Left ventricle myocardium inferior (tissue), 1 donor: ENCODE data around the gene ZFHX2. TPM values are rescaled to one million over a fixed set of nuclear protein-coding genes. Genes with fewer than 3 reads are reported as not detected.

Source experiments
- DNase-seq: peaks from one replicate; pipeline ENCODE4 v3.0.0-alpha.2; 2020
- H3K27ac ChIP-seq: fragments of 200-600 bp; replicated peaks from 2 replicates; pipeline ENCODE4 v1.8.0; 2021
- H3K27me3 ChIP-seq: fragments of 200-600 bp; 2 replicates; pipeline ENCODE4 v1.8.0; 2021; ENCODE audit warnings: low read depth
- H3K36me3 ChIP-seq: fragments of 200-600 bp; 2 replicates; pipeline ENCODE4 v1.8.0; 2021
- H3K4me1 ChIP-seq: fragments of 200-600 bp; 2 replicates; pipeline ENCODE4 v1.8.0; 2021
- H3K4me3 ChIP-seq: fragments of 200-600 bp; 2 replicates; pipeline ENCODE4 v1.8.0; 2021; ENCODE audit warnings: mild to moderate bottlenecking, moderate library complexity
- H3K9me3 ChIP-seq: fragments of 200-600 bp; replicated peaks from 2 replicates; pipeline ENCODE4 v1.8.0; 2021
- intact Hi-C: fragments of 100-400 bp; cut with micrococcal nuclease; formaldehyde crosslinking; loops from one replicate; pipeline ENCODE4 v1.11.0; 2022
- total RNA-seq: library from RNA; stranded (reverse); fragmentation: NEBNext Ultra II Directional; extraction: Animal tissue kit (Norgen Biotek cat#: 25700); gene quantifications from one replicate; pipeline ENCODE4 v1.2.1, GENCODE V29; 2021
- TF ChIP-seq, protein P1 (sequence below): fragments of 200-600 bp; IDR thresholded peaks from 2 replicates; pipeline ENCODE4 v1.8.0; 2021; ENCODE audit warnings: antibody characterized with exemption, mild to moderate bottlenecking, borderline replicate concordance
- donor health status: DM: no; HTN: yes; CAD: no; lungs with severe emphysema.

ZFHX2 gene
- total RNA-seq, 1 donor from 2014 or later: 0.74 TPM

DNA sequence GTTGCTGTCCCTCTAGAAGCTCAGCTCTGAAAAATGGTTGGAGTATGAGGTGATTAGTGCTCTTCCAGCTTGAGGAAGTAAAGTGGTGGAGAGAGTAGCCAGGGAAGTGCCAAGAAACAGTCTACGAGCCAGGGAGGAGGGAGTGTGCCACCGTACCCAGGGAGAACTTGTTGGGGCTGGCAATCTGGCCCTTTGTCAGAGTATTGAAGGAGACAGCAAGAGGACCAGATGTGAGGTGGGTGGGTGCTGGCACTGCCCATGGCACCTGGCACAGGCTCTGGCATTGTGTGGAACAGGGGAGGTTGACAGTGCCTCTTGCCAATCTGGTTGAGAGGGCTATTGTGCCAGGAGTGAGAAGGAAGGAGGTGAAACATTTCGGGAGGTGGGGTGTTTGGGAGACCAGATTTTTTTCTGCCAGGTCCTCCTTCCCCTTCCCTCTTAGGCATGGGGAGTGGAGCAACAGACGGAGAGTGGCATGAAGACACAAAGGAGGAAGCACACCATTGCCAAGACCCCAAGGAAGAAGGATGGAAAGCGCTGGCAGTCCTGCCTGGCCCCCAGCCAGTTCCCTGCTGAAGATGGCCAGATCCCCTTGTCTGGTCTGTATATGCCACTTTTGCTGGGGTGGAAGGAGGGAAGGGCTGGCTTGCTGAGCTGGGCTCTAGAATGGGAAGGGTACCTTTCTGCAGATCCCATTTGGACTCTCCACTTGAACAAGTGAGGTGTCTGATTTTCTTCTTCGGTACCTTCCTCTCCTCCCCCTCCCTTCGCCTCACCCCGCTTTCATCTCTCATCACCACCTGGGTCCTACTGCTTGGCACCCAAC is 37.5 kb downstream of the ZFHX2 start:
- Histone ChIP-seq H3K27me3 (no peaks in the 10 kb centered on the region), H3K27ac (no peak overlapping the region), H3K4me3 (no peak overlapping the region), H3K4me1 (no peaks in the 10 kb centered on the region), H3K36me3 (no peaks in the 10 kb centered on the region), H3K9me3 (no peaks in the 10 kb centered on the region)
- TF ChIP-seq, protein P1, sequence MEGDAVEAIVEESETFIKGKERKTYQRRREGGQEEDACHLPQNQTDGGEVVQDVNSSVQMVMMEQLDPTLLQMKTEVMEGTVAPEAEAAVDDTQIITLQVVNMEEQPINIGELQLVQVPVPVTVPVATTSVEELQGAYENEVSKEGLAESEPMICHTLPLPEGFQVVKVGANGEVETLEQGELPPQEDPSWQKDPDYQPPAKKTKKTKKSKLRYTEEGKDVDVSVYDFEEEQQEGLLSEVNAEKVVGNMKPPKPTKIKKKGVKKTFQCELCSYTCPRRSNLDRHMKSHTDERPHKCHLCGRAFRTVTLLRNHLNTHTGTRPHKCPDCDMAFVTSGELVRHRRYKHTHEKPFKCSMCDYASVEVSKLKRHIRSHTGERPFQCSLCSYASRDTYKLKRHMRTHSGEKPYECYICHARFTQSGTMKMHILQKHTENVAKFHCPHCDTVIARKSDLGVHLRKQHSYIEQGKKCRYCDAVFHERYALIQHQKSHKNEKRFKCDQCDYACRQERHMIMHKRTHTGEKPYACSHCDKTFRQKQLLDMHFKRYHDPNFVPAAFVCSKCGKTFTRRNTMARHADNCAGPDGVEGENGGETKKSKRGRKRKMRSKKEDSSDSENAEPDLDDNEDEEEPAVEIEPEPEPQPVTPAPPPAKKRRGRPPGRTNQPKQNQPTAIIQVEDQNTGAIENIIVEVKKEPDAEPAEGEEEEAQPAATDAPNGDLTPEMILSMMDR: no peak
- intact Hi-C loops: no loop called here
- DNase-seq: no peak

DNA sequence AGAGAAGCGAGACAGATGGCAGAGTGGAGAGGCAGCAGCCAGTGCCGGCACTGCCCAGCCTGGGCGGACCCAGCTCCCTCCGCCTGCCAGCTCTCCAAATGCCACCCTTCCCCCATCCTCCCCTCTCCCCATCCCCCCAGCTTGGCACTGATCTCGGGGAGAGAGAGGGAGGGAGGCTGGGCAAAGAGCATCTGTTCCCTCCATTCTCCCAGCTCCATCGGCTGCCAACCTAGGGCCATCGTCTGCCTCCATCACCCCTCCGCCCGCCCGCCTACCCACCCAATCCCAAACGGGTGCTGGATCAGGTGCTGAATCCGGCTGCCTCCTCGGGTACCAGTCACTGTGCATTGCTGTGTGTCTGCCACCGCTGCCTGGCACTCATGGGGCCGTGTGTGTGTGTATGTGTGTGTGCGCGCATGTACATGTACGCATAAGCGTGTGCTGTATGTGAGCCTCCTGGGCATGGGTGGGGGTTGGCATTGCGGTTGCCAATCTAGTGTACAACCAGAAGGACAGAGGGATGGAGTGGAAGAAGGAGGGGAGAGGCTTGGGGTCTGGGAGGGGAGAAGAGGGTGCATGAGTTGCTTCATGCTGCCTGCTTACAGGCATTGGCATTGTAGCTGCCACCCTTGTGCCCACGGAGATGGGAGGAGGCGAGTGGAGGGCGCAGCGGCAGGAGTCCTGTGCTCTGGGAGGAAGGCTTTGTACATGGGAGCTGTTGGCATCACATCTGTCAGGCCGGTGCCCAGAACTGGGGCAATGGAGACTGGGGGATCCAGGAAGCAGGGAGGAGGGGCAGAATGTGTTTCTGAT is 38.4 kb downstream of the ZFHX2 start:
- TF ChIP-seq, protein P1: no peak
- Histone ChIP-seq H3K27me3 (no peaks in the 10 kb centered on the region), H3K4me3 (no peak overlapping the region), H3K4me1 (no peaks in the 10 kb centered on the region), H3K9me3 (no peaks in the 10 kb centered on the region), H3K27ac (no peak overlapping the region), H3K36me3 (no peaks in the 10 kb centered on the region)
- intact Hi-C loops: no loop called here
- DNase-seq: no peak

DNA sequence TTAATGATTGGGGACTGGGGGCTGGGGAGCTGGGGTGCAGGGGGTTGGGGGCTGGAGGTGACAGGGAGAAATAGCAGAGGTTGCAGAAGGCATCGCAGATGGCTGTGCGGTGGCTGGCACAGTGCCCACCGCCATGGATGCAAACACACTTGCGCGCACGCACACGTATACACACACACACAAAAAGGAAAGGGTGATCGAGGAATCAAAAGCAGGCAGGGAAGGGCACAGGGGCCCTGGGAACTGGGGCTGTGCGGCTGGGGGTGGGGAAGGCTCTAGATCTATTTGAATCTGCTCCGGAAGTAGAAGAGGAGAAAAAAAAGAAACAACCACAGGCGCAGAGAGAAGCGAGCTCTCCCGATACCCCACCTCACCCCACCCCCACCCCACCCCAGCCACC is 39.4 kb downstream of the ZFHX2 start:
- DNase-seq: no peak
- no peak overlapping the region for H3K4me3 ChIP-seq
- H3K27me3 ChIP-seq: no peaks in the 10 kb centered on the region
- no peaks in the 10 kb centered on the region for H3K4me1 ChIP-seq
- no peak overlapping the region for H3K27ac ChIP-seq
- H3K9me3 ChIP-seq: no peaks in the 10 kb centered on the region
- TF ChIP-seq, protein P1: no peak
- H3K36me3 ChIP-seq: peaks cover 3% of the 10 kb centered on the region
- intact Hi-C loops: no loop called here

DNA sequence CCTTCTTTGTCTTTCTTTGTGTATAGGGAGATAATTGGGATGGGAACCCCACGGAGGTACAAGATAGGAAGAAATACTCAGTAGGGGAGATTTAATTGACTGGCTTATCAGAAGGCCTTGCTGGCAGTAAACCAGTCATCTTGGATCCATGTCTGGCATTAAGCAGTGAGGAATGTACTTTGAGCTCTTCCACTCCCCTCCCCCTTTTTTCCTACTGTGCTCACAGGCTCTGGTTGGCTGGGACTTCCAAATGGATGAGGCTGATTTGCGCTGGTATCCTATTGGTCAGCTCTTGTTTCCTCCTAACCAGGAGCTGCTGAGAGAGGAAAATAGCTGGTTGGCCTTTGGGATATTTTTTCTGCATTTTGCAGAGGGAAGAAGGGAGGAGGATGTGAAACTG is 57.3 kb downstream of the ZFHX2 start:
- H3K27ac ChIP-seq: no peak overlapping the region
- no peaks in the 10 kb centered on the region for H3K27me3 ChIP-seq
- no peaks in the 10 kb centered on the region for H3K36me3 ChIP-seq
- H3K9me3 ChIP-seq: no peaks in the 10 kb centered on the region
- no peak for DNase-seq
- intact Hi-C loops: no loop called here
- H3K4me3 ChIP-seq: no peak overlapping the region
- no peaks in the 10 kb centered on the region for H3K4me1 ChIP-seq
- TF ChIP-seq, protein P1: no peak

DNA sequence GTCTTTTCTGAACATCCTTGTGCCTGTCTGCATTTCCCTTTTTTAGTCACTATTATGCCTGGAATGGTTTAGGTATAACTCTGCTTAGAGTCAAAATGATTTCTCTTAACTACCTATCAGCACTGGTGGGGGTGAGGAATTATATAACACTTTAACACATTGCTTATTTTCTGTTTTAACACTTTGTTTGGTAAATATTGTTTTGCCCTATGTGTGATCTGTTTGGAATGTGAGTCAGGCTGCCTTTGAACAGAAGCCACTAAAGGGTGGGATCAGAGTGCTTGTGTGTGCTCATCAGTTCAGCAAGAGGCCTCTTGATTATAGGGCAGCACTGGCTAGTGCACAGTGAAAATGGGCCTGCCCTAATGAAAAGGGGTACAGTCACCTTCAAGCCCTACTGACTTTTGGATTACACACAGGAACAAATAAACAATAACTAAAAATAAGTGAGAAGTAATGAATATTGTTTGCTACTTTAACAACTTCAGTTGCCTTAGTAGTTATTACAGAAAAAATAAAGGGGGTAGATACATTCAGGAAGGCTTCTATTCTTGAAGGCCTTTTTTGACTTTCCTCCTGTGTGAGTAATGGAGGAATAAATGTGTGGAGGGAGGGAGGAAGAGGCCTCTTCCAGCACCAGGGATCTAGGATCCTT is 58.8 kb downstream of the ZFHX2 start:
- intact Hi-C loops: no loop called here

More for the DNA sequence above, 58.8 kb downstream of the ZFHX2 start:
- TF ChIP-seq, protein P1: no peak
- DNase-seq: no peak
- no peak overlapping the region for H3K27ac ChIP-seq
- H3K4me1 ChIP-seq: no peaks in the 10 kb centered on the region
- no peaks in the 10 kb centered on the region for H3K27me3 ChIP-seq
- no peak overlapping the region for H3K4me3 ChIP-seq
- no peaks in the 10 kb centered on the region for H3K36me3 ChIP-seq
- no peaks in the 10 kb centered on the region for H3K9me3 ChIP-seq
